GM19438 (cell line): ENCODE results near the gene MAST4.
"Not testable (repeated sequence)": the region's sequence is repeated elsewhere in the genome, so short reads cannot be mapped to it uniquely, and the experiment has no call there.

ENCODE experiments used
- ATAC-seq: cut with Tn5 transposase; IDR thresholded peaks from one replicate; pipeline ENCODE4 v1.9.1; 2021; ENCODE audit warnings: low read depth; ENCODE audit not compliant: unreplicated experiment

The MAST4 gene

DNA sequence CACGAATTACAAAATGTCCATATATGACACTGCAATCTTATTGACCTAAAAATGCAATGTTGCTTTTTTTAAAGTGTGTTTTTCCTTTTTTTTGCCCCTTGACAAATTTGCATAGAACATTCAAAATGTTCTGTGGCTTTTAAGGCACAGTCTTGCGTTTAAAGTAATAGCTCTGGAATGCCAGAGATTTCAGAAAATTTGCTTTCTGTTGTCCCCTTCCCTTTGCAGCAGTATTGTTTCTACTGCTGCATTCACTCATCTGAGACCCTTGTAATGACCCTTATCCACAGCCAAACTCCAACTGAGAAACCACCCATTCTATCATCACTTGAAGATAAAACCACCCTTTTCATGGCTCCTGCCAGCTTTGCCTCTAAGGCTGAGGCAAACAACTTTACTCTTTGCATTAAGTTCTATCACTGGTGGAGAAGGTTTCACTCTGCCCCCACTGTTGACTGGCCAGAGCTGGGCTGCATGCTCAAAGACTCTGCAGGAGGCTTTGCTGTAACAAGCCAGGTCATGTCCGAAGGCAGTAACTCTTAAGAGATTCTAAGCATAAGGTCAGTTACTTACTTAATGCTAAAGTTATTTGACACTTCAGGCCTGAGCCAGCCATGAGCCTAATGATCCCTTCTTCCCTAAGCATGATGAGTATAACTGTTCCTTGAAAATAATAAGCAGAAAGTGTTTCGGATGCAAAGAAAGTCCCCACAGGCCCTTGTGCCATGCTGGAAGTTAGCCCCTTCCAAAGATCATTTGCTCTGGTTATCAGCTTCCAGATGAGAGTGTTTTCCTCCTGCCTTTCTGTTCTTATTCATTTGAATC lies 498.5 kb downstream of the MAST4 start:
- no peak for ATAC-seq

DNA sequence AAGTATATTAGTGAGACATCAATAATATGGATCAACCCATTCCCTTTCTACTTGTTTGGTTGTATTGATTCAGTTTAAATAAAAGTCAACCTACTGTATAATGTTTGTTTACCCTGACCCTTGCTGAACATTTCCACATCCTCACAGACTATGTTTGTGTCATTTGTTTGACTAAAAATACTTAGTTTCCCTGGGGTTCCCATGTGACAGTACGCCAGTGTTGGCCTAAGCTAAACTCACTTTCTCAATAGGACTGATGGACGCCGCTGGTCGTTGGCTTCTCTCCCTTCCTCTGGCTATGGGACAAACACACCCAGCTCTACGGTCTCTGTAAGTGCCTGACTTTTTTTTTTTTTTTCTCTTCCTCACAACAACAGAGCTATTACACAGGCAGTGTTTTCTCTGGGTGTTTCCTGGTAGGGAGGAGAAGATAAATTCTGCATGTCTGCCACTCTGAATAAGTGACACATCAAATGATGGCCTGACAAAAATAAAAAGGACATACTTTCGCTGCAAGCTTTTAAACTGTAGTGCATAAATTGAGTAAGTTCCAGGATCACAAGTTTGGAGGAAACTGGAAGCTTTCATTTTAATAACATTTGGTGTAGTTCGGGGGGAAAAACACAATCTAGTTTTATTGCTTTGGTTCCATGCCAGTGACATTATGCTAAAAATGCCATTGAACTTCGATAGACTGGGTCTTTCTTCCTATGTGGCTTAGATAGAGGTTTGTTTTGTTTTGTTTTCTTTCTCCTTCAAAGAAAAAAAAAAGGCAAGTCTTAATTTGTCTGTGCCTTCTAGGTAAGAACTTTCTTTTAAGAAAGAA lies 499.4 kb downstream of the MAST4 start:
- no peak for ATAC-seq

DNA sequence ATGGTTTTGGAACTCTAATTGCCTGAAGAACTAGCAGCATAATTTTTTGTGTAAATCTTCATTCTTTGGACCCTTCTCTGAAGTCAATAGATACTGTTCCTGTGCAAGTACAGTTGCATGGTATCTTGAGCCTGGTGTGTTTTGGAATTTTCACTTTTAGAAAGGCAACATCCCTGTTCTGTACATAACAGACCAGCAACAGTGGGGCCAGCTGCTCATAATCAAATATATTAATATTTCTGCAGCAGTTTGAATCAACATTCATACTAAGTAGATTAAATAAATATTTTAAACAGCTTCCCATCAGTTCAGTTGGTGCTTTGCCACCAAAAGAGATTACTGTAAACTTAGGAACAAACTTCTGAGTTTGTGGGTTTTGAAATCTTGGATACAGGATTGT lies 502.5 kb downstream of the MAST4 start:
- no peak for ATAC-seq

DNA sequence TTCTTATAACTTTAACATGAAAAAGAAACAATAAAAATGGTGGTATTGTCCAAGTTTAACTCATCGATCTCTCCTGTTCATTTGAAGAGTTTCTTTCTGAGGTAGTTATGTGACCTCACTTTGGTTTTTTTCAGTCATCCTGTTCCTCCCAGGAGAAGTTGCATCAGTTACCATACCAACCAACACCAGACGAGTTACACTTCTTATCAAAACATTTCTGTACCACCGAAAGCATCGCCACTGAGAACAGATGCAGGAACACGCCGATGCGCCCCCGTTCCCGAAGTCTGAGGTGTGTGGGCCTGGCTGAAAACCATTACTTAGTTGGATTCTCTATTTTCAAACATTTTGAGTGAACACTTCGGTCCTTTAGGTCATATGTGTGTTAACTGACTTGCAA lies 504.1 kb downstream of the MAST4 start:
- ATAC-seq, result no peak

DNA sequence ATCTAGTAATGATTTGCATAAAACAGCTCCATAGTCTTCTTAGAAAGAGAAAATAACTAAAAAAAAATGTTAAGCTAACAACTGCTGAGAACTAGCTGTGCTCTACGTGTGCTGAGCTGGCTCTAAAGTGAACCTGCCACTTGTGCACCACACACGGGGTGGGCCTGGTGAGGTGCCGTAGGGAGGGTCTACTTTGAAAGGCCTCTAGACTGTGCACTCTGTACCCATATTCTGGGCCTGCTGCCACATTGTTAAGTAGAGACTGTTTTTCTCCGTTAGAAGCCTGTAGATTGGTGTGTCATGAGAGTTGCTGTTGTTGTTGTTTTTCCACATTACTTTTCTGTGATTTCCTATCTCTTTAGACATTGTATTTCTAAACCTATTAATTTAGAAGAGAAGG lies 506.5 kb downstream of the MAST4 start:
- ATAC-seq, result no peak

DNA sequence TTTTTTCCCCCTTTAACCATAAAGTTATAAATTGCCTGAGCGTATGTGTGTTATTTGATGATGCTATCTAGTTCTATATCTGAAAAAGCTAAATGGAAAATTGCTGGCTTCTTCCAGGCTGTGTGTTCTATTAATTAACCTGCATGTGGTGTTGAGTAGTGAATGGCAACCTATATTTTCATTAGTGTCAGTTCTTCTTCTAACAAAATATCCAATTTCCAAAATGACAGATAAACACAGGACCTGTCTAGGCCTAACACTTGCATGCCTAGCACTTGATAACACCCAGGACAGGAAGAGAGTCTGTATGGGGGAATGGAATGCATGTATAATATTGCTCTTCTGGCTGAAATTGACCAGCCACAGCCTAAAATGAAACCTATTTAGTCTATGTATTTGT lies 508.7 kb downstream of the MAST4 start:
- ATAC-seq, result no peak

DNA sequence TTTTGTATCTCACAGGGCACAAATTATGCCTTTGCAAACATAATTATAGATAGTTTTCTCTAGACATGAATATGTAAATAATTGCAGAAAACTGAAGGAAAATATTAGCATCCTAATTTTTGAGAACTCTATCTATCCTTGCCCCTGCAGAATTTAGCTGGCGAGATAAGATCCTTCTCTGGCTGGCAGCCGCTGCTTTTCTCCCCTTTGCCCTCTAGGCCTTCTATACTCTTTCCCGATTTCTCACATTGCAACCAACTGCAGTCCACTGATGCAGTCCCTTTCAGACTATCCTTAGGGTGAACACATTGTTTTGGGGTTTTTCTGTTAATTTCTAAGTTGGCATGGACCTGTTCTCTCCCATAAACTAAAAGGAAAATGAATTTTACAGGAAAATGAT lies 509.1 kb downstream of the MAST4 start:
- ATAC-seq, result no peak

DNA sequence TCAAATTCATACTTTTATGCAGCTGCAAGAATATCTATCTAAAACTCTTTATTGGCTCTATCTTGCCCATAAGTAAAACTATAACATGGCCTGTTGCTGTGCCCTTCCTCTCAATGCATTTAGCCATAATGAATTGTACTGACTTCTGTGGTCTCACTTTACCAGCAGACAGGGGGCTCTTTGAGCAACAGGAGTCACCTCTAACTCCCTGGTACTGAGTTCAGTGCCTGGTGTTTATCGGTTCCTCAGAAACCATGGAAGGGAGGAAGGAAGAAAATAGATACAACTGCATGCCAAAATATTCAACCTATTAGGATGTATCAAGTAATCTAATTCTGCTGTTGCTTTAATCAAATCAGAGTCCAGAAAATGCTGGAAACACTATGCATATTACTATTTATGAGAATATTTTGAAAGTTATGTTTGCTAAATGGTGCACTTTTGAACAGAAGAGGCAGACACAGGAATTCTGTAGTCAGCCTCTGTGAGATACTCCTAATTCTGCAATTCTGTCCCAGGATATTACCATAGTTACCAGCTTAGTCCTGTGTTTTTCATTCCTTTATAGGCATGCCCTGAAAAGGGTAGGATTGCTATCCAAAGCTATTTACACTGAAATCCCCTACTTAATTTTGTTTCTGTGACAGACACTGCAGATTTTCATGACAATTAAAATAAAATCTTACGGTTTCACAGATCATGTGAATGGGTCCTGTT lies 510.6 kb downstream of the MAST4 start:
- no peak for ATAC-seq

DNA sequence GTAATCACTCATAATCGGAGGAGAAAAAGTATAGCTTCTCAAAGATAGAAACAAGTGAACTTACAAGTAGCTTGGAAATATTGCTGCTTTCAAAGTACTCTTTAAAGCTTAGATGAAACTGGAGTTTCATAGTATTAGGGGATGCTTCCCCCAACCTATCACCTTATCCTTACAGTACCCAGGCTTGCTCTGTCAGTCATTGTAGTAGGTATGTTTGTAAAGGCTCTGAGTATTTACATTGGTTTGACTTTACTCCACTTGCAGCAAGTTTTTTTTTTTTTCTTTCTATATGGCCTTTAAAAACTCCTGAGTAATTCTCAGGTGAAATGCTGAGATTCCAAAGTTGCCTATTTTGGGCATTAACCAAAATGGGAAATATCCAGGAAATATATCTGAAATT lies 515.6 kb downstream of the MAST4 start:
- ATAC-seq, result no peak

DNA sequence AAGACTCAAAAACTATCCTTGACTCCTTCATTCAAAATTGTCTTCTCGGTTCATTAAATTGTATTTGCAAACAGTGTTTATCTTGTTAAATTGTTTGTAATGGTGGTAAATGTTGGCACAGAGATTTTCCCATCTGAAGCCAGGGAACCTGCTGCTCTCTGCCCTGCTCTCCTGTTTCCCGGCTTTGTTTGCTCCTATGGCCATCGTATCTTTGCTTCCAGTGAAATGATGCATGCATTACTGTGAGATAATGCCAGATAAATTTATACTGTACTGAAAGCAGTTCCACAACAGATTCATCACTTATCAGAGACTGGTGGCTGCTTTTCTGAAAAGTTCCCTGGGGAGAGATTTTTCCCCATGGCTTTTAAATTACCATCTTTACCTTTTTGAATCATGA lies 519.1 kb downstream of the MAST4 start:
- no peak for ATAC-seq

DNA sequence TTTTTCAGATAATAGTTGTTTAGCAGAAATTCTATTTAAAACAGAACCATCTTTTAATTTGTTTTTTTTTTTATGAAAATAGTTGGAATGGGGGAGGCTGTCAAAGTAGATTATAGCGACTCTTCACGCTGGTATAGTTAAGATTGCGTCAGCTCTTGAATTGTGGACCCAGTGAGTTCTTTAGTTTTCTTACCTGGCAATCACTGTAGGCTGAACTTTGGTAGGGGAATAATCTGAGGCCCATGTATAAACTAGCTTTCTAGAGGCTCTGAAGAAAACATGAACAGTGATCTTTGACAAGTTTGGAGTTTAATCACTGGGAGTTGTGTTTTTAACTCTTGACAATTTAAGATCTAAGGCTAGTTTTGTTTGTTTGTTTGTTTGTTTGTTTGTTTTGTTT lies 519.6 kb downstream of the MAST4 start:
- no peak for ATAC-seq

DNA sequence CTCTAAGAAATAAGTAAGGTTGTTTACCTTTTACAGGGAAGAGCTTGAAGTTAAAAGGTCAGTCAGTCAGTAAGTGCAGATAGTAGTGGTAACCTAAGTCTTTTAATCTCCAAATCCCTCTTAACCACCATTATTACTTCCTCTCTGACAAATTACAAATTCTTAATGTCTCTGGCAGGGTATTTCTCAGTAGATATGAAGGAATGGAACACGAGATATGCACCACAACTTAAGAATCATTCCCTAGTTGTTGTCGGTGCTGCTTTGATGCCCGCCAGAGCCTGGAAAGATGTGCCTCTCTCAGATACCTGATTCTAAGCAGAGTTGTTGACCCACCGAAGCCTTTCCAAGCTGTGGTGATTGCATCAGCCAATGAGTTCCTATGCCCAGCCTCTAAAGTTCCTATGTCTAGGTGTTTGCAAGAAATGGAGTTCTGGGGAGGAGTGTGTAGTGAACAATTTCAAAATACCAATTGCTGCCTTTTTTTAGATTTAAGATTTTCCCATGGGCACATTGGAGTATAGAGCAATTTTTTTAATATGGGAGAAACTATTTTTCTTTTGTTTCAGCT lies 521.9 kb downstream of the MAST4 start:
- ATAC-seq, result no peak

DNA sequence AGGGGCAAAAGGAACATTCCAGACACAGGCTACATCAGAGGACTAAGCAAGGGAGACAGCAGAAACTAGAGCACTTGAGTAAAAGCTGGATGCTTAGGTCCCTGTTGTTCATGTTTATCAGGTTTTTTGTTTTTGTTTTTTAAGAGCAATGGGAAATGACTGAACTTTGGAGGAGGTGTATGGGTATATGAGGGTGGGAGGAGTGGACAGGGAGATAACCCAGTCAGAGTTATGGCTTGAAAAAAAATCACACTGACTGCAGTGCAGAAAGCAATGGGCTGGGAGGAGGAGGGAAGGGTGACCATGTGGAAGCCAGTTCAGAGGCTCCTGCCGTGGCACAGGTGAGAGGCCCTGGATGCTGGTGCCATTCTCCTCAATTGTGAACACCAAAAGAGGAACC lies 522.8 kb downstream of the MAST4 start:
- ATAC-seq, result no peak

DNA sequence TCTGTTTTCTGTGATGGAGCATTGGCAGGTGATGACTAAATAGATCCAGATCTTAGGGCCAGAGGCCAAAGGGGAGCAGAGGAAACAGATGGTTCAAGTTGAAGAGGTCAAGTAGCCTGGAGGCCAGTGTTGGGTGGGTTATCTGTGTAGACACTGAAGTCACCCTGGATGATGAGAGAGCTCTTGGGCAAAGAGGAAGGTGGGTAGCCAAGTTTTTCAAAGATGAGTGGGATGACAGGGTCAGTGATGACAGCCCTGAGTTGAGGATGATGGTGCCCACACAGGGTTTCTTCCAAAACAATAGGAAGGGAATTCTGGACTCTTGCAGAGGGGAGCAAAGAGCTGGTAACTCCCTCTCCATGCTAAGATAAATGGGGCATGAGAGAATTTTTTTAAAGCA lies 523.8 kb downstream of the MAST4 start:
- no peak for ATAC-seq

DNA sequence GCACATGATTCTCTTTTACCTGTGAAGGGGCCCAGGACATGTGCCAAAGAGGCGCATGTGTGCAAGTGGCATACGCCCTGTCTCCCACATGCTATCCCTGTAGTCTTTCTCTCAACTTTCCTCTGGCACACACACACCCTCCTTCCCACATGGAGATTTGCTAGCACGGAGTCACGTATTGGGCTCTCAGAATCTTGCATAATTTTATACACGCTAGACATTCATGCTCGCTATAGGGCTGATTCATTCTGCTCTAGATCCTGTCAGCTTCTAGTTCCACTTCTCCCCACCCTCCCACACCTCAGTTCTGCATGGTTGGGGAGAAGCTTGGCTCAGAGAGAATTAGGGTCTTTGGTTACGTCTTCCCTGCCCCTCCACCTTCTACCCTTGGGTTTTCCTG lies 527.6 kb downstream of the MAST4 start:
- ATAC-seq, result no peak

DNA sequence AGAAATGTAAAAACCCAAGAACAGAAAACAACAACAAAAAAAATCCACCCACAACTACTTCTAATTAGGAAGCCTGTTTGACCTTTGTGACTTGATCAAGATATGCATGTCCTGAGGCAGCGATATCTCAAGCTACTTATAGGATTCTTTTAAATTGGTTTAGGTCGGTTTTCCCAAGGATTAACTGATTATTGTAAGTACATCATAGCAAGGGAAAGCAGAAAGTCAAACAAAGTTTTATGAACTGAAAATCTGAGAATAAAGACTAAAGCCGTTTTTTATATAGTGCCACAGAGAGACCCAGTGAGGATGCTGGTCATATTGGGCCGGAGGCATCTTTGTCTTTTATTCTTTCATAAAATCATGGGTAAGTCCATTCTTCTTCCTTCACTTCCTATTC lies 528.4 kb downstream of the MAST4 start:
- ATAC-seq, result no peak

DNA sequence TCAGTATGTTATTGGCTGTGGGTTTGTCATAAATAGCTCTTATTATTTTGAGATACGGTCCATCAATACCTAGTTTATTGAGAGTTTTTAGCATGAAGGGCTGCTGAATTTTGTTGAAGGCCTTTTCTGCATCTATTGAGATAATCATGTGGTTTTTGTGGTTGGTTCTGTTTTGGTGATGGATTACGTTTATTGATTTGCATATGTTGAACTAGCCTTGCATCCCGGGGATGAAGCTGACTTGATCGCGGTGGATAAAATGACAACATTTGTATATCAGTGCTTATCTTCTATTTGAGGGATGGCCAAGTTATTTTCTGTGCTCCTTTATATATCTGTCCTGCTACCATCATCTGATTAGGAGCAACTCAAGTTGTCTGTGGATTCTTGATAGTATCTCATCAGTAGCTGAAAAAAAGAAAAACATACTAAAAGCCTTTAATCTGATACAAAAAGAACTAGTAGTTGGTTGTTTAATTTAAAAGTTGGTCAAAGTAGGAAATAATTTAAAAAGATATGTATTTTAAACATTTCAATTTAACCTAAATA lies 531.2 kb downstream of the MAST4 start:
- not testable (repeated sequence) for ATAC-seq

DNA sequence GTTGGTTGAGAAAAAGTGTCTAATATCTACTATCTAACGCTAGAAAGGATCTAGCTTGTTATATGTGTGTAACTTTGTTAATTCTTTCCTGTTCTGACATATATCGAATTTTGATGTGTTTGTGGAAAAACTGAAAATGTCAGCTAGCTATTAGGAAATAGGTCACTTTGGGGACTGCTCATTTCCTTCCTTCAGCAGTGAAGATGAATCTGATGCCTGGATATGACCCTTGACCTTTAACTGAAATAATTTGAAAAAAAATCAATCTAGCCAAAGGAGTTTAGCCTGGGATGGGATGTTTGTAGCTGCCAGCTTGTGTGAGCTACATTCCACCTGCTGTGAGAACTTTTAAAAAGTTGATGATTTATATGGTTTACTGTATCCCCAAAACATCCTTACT lies 533.6 kb downstream of the MAST4 start:
- no peak for ATAC-seq

DNA sequence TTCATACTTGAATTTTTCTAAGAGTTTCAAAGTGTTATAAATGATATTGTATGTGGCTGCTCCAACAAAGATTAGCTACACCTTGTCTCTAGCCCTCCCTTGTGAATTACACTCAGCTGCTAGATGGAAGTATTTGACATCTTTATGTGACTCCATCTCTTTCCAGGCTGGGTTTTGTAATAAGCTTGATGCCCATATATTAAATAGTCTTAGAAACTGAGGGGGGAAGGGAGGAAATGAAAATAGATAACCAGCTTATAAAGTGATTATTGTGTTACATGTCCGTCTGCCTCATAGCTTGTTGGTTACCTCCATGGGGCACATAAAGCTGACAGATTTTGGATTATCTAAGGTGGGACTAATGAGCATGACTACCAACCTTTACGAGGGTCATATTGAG lies 537.0 kb downstream of the MAST4 start:
- no peak for ATAC-seq

DNA sequence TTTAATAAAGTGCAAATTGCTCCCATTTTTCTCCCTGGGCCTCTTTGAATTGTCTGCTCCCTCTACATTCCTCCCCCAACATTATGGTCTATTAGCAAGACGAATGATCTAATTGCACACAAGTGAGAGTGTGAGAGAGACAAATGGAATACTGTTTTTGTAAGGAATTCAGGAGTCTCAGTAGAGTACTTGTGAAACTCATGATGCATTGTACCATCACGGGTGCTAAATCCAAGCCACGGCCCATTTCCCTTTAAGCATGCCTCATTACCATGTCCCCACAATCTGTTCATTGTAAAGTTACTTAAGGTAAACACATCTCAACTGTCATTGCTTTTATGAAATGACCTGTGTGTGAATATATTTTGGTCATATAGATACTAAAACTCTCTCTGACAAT lies 537.6 kb downstream of the MAST4 start:
- no peak for ATAC-seq
